ENCODE results near the gene AGER.

AGER gene

GRCh38 chr6:32158052-32158451, 26.0 kb downstream of the AGER start:
- TF ChIP-seq CTCF (IDR thresholded peaks at IDR 0.05; ENCODE audit: extremely low read depth, insufficient read depth, missing control alignments) = no peak
- in situ Hi-C loops (cut with MboI; ENCODE audit: low pct_unique_long_range_greater_than_20kb, low sequenced_read_pairs, unreplicated experiment) = no loop called here
- no peak for DNase-seq (ENCODE audit: low spot score)

- in situ Hi-C loops (cut with MboI; ENCODE audit: low pct_unique_long_range_greater_than_20kb, low sequenced_read_pairs, unreplicated experiment) = no loop called here
- DNase-seq (ENCODE audit: low spot score) = no peak
- no peak for TF ChIP-seq CTCF (IDR thresholded peaks at IDR 0.05; ENCODE audit: extremely low read depth, insufficient read depth, missing control alignments)
These were observed 27.2 kb downstream of the AGER start for GRCh38 chr6:32156891-32157290.

GRCh38 chr6:32154514-32155161, 29.4 kb downstream of the AGER start:
- DNase-seq (ENCODE audit: low spot score) = peak; percentile 88
- peak; percentile 68 for TF ChIP-seq CTCF (IDR thresholded peaks at IDR 0.05; ENCODE audit: extremely low read depth, insufficient read depth, missing control alignments)
- in situ Hi-C loops (cut with MboI; ENCODE audit: low pct_unique_long_range_greater_than_20kb, low sequenced_read_pairs, unreplicated experiment) = no loop called here

GRCh38 chr6:32153564-32154513, 30.2 kb downstream of the AGER start, which contains the start of gene PPT2:
Gene PPT2 (plus strand): TSS chr6:32154141. CDS start chr6:32154595, 454 bp downstream.
- TF ChIP-seq CTCF (IDR thresholded peaks at IDR 0.05; ENCODE audit: extremely low read depth, insufficient read depth, missing control alignments) = no peak
- in situ Hi-C loops (cut with MboI; ENCODE audit: low pct_unique_long_range_greater_than_20kb, low sequenced_read_pairs, unreplicated experiment) = no loop called here
- peak; percentile 66 for DNase-seq (ENCODE audit: low spot score)

- in situ Hi-C loops (cut with MboI; ENCODE audit: low pct_unique_long_range_greater_than_20kb, low sequenced_read_pairs, unreplicated experiment) = no loop called here
- no peak for TF ChIP-seq CTCF (IDR thresholded peaks at IDR 0.05; ENCODE audit: extremely low read depth, insufficient read depth, missing control alignments)
- DNase-seq (ENCODE audit: low spot score) = no peak
These were observed 31.1 kb downstream of the AGER start for GRCh38 chr6:32152769-32153563.
